Muscle of leg (tissue), 9 donors: ENCODE data around the gene CTXN1. TPM values are rescaled to one million over a fixed set of nuclear protein-coding genes. Genes with fewer than 3 reads are reported as not detected.

Experiments
- polyA plus RNA-seq, 8 donors: library from polyadenylated mRNA; unstranded; fragments of 120-200 nt; gene quantifications; one replicate each; pipeline versions ENCODE4 v1.2.1 to v1.2.3, GENCODE V29; 2013; ENCODE audit warnings: inconsistent platforms in 1 of 8, low replicate concordance in 1 of 8; ENCODE audit not compliant: insufficient read length in 8 of 8, insufficient read depth in 1 of 8
- total RNA-seq: library from RNA; stranded (reverse); fragments of 120-200 nt; gene quantifications from one replicate; pipeline ENCODE4 v1.2.4, GENCODE V29; 2013

Gene CTXN1
- total and polyA plus RNA-seq, 9 donors, result 0.58 to 5.3 (median 2.7) TPM

Other genes starting within 250 kb of the CTXN1 start
- gene MCEMP1, start 249.0 kb downstream of the CTXN1 start, total RNA-seq, result not detected
- under 1 TPM; 0.11 to 0.49 (median 0.26) TPM for gene MCEMP1, start 249.0 kb downstream of the CTXN1 start, polyA plus RNA-seq
- gene TRAPPC5, start 245.3 kb downstream of the CTXN1 start, total RNA-seq, result 88.8 TPM
- gene TRAPPC5, start 245.3 kb downstream of the CTXN1 start, polyA plus RNA-seq, result 10 to 100 TPM; 29.4 to 48.8 (median 41.1) TPM
- gene FCER2, start 224.0 kb downstream of the CTXN1 start, total RNA-seq, result 0.44 TPM
- gene FCER2, start 224.0 kb downstream of the CTXN1 start, polyA plus RNA-seq, result 1 to 10 TPM in 1 of 8 donors, under 1 TPM in 7; 0.16 to 1.0 (median 0.34) TPM
- gene CLEC4G, start 194.0 kb downstream of the CTXN1 start, total RNA-seq, result 0.13 TPM
- under 1 TPM in 4 of 8 donors, not detected in 4; 0.08 to 0.16 (median 0.12) TPM for gene CLEC4G, start 194.0 kb downstream of the CTXN1 start, polyA plus RNA-seq
- gene CD209, start 178.6 kb downstream of the CTXN1 start, total RNA-seq, result 3.8 TPM
- gene CD209, start 178.6 kb downstream of the CTXN1 start, polyA plus RNA-seq, result 1 to 10 TPM; 2.0 to 5.2 (median 2.9) TPM
- gene CLEC4M, start 162.9 kb downstream of the CTXN1 start, total RNA-seq, result not detected
- gene CLEC4M, start 162.9 kb downstream of the CTXN1 start, polyA plus RNA-seq, result under 1 TPM in 1 of 8 donors, not detected in 7; 0.12 TPM
- 8.7 TPM for gene EVI5L, start 95.9 kb downstream of the CTXN1 start, total RNA-seq
- gene EVI5L, start 95.9 kb downstream of the CTXN1 start, polyA plus RNA-seq, result 10 to 100 TPM; 12.1 to 20.0 (median 15.7) TPM
- 0.09 TPM for gene PRR36, start 51.7 kb downstream of the CTXN1 start, total RNA-seq
- under 1 TPM; 0.20 to 0.96 (median 0.39) TPM for gene PRR36, start 51.7 kb downstream of the CTXN1 start, polyA plus RNA-seq
- gene LRRC8E, start 37.6 kb downstream of the CTXN1 start, total RNA-seq, result 0.13 TPM
- under 1 TPM in 7 of 8 donors, not detected in 1; 0.18 to 0.82 (median 0.31) TPM for gene LRRC8E, start 37.6 kb downstream of the CTXN1 start, polyA plus RNA-seq
- gene MAP2K7, start 22.3 kb downstream of the CTXN1 start, total RNA-seq, result 8.0 TPM
- gene MAP2K7, start 22.3 kb downstream of the CTXN1 start, polyA plus RNA-seq, result 10 to 100 TPM; 19.8 to 26.9 (median 23.3) TPM
- 0.31 TPM for gene TGFBR3L, start 11.3 kb downstream of the CTXN1 start, total RNA-seq
- gene TGFBR3L, start 11.3 kb downstream of the CTXN1 start, polyA plus RNA-seq, result under 1 TPM in 7 of 8 donors, not detected in 1; 0.09 to 0.73 (median 0.49) TPM
- 10.6 TPM for gene SNAPC2, start 5.8 kb downstream of the CTXN1 start, total RNA-seq
- gene SNAPC2, start 5.8 kb downstream of the CTXN1 start, polyA plus RNA-seq, result 10 to 100 TPM; 17.2 to 22.1 (median 20.1) TPM
- gene TIMM44, start 17.5 kb upstream of the CTXN1 start, total RNA-seq, result 40.5 TPM
- gene TIMM44, start 17.5 kb upstream of the CTXN1 start, polyA plus RNA-seq, result 10 to 100 TPM; 44.6 to 66.3 (median 57.4) TPM
- gene ELAVL1, start 79.5 kb upstream of the CTXN1 start, total RNA-seq, result 36.7 TPM
- 10 to 100 TPM; 44.9 to 67.4 (median 57.2) TPM for gene ELAVL1, start 79.5 kb upstream of the CTXN1 start, polyA plus RNA-seq
- not detected for gene CCL25, start 126.6 kb upstream of the CTXN1 start, total RNA-seq
- gene CCL25, start 126.6 kb upstream of the CTXN1 start, polyA plus RNA-seq, result 10 to 100 TPM in 1 of 8 donors, 1 to 10 TPM in 1, under 1 TPM in 3, not detected in 3; 0.18 to 45.5 (median 0.36) TPM
- gene FBN3, start 223.5 kb upstream of the CTXN1 start, total RNA-seq, result 4.8 TPM
- gene FBN3, start 223.5 kb upstream of the CTXN1 start, polyA plus RNA-seq, result 10 to 100 TPM in 6 of 8 donors, 1 to 10 TPM in 2; 7.5 to 17.7 (median 13.5) TPM